ENCODE measurements around the gene FSTL3. TPM values are rescaled to one million over a fixed set of nuclear protein-coding genes. Genes with fewer than 3 reads are reported as not detected.

The FSTL3 gene
- total RNA-seq, result 9.3 and 21.8 TPM in 2 replicates

GRCh38 chr19:676339-677105 is at the start of gene FSTL3:
Gene FSTL3 (plus strand): TSS chr19:676392. CDS start chr19:676424, 32 bp downstream.

GRCh38 chr19:633068-633785 is 43.0 kb upstream of the FSTL3 start, which contains the start of gene POLRMT:
Gene POLRMT (minus strand): TSS chr19:633537. CDS start chr19:633512, 25 bp downstream.

GRCh38 chr19:639253-640160 is 36.7 kb upstream of the FSTL3 start, which contains the start of gene FGF22:
Gene FGF22 (plus strand): TSS chr19:639879. CDS start chr19:639926, 47 bp downstream.

DNA sequence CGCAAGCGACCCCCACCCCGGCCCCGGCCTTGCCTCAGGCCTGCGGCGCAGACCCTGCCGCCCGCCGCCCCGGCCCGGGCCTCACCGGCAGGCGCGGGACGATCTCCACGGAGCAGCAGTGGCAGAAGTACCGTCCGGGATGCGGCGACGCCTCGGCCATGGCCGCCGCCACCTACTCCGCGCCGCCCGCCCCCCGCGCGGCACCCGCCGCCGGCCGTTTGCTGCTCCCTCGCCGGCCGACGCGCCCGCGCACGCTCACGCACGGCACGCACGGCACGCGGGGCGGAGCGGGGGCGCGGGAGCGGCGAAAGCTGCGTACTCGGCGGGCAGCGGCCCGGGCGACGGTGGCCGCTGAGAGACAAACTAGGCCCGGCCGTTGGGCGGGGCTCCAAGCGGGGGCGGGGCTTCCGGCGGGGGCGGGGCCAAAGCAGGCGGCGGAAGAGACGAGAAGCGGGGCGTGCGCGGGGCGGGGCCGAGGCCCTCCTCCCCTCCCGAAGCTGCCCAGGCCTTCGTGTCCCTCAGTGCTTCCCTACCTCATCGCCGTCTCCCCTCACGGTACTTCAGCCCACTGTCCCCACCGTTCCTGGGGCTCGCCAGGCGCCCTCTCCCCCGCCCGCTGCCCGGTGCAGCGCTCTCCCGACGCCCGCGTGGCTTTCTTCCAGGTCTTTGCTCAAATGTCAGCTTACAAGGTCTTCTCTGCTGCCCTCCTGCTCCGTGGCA is 13.1 kb upstream of the FSTL3 start, which contains the start of gene RNF126:
Gene RNF126 (minus strand): TSS at position 253 of the 720 bp plus-strand sequence. CDS start 93 bp downstream, at position 160.

GRCh38 chr19:695352-695949 is 19.3 kb downstream of the FSTL3 start, which contains the start of gene PRSS57:
Gene PRSS57 (minus strand): TSS chr19:695452. CDS start chr19:695430, 22 bp downstream.

DNA sequence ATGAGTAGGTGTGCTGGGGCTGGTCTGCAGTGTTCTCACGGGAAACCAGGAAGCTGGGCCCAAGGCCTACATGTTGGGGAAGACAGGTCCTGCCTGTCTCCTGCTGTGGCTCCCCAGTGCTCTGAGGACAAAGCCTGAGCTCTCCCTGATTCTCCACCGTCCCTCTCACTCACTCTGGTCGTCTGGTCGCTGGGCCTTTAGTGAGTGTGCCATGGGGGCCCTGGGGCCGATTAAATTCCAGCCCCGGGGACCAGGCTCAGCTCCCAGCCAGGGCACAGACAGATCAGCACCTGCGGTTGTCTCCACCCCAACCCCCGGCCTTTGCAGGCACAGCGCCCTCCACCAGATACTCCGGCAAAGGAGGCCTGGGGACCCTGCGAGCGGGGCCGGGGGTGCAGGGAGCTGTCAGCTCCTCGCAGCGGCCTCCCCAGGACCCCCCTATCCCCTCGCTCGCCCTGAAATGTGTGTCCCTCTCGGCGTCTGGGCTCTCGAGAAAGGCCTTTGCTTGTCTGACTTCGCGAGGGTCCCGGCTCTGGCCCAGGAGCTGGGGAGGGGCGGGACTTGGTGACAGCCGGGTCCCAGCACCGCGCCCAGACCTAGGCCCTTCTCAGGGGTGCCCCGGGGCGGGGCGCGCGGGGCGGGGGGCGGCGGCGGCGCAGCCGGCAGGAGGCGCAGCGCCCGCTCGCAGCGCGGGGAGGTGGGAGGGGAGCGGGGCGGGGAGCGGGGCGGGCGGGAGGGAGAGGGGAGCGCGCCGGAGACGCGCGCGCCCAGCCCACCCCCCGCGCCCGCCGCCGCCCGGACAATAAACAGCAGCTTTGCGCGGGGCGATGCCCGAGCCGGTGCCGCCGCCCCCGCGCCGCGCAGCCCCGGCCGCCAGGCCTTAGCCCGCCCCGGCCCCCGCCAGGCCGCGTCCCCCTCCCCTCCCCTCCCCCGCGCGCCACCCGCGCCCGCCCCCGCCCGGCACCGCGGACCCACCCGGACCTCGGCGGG is 32.3 kb downstream of the FSTL3 start, which contains the start of gene PALM:
Gene PALM (plus strand): TSS at position 782 of the 990 bp plus-strand sequence. CDS start 212 bp downstream, outside the sequence.

Other genes starting within 250 kb of the FSTL3 start
- gene SHC2, start 215.4 kb upstream of the FSTL3 start, total RNA-seq, result 1.7 and 2.0 TPM in 2 replicates
- gene MADCAM1, start 179.9 kb upstream of the FSTL3 start, total RNA-seq, result 0.07 and 0.13 TPM in 2 replicates
- 21.2 and 29.1 TPM in 2 replicates for gene TPGS1, start 168.9 kb upstream of the FSTL3 start, total RNA-seq
- 68.5 and 69.9 TPM in 2 replicates for gene CDC34, start 144.6 kb upstream of the FSTL3 start, total RNA-seq
- gene GZMM, start 132.3 kb upstream of the FSTL3 start, total RNA-seq, result not detected in 2 replicates
- gene BSG, start 103.8 kb upstream of the FSTL3 start, total RNA-seq, result 251 and 322 TPM in 2 replicates
- gene HCN2, start 86.5 kb upstream of the FSTL3 start, total RNA-seq, result 0.36 and 0.40 TPM in 2 replicates
- gene POLRMT, start 42.9 kb upstream of the FSTL3 start, total RNA-seq, result 33.2 and 37.4 TPM in 2 replicates
- gene FGF22, start 36.5 kb upstream of the FSTL3 start, total RNA-seq, result not detected in 2 replicates
- 43.8 and 46.2 TPM in 2 replicates for gene RNF126, start 13.2 kb upstream of the FSTL3 start, total RNA-seq
- not detected in 2 replicates for gene PRSS57, start 19.1 kb downstream of the FSTL3 start, total RNA-seq
- gene PALM, start 32.5 kb downstream of the FSTL3 start, total RNA-seq, result 6.5 and 9.8 TPM in 2 replicates
- gene MISP, start 74.7 kb downstream of the FSTL3 start, total RNA-seq, result 0.13 TPM in 1 of 2 replicates, not detected in the other
- 200 and 249 TPM in 2 replicates for gene PTBP1, start 121.1 kb downstream of the FSTL3 start, total RNA-seq
- gene PLPPR3, start 145.6 kb downstream of the FSTL3 start, total RNA-seq, result 0.07 and 0.40 TPM in 2 replicates
- not detected in 2 replicates for gene AZU1, start 151.4 kb downstream of the FSTL3 start, total RNA-seq
- not detected in 2 replicates for gene PRTN3, start 164.6 kb downstream of the FSTL3 start, total RNA-seq
- not detected in 2 replicates for gene ELANE, start 175.9 kb downstream of the FSTL3 start, total RNA-seq
- gene CFD, start 183.3 kb downstream of the FSTL3 start, total RNA-seq, result 1.1 and 2.3 TPM in 2 replicates
- gene MED16, start 216.8 kb downstream of the FSTL3 start, total RNA-seq, result 25.5 and 29.4 TPM in 2 replicates
- gene RNU6-9, start 217.1 kb downstream of the FSTL3 start, total RNA-seq, result not detected in 2 replicates
- gene R3HDM4, start 236.8 kb downstream of the FSTL3 start, total RNA-seq, result 20.1 and 26.1 TPM in 2 replicates
- gene KISS1R, start 240.9 kb downstream of the FSTL3 start, total RNA-seq, result not detected in 2 replicates
- gene ARID3A, start 249.6 kb downstream of the FSTL3 start, total RNA-seq, result 6.9 and 10.0 TPM in 2 replicates